Adrenal gland (tissue), 12 donors: Measurements from ENCODE around the gene FUT4. TPM values are rescaled to one million over a fixed set of nuclear protein-coding genes. Genes with fewer than 3 reads are reported as not detected.

Source experiments
- DNase-seq, 7 donors: peaks; one replicate each; pipeline ENCODE4 v3.0.0-alpha.2; 2019 to 2020
- H3K27ac ChIP-seq, 5 donors: fragments of 200-600 bp; sonication (generic) in 4 of 5; 1 replicate in 3 of 5; 2 replicates in 2 of 5; pipeline versions ENCODE4 v1.5.1 to v1.8.0; 2016 to 2020; ENCODE audit warnings: mild to moderate bottlenecking in 1 of 5
- H3K27me3 ChIP-seq: fragments of 200-600 bp; 2 replicates; pipeline ENCODE4 v1.8.0; 2021
- H3K36me3 ChIP-seq, 2 donors: fragments of 200-600 bp; replicated peaks in 1 of 2; 1 replicate in 1 of 2; 2 replicates in 1 of 2; pipeline versions ENCODE4 v1.5.1 to v1.8.0; 2018 to 2022
- H3K4me1 ChIP-seq, 2 donors: fragments of 200-600 bp; replicated peaks in 1 of 2; 1 replicate in 1 of 2; 2 replicates in 1 of 2; pipeline versions ENCODE4 v1.5.1 to v1.8.0; 2018 to 2021
- H3K4me3 ChIP-seq, 4 donors: fragments of 200-600 bp; sonication (generic) in 3 of 4; one replicate each; pipeline ENCODE4 v1.5.1; 2016 to 2018
- H3K9me3 ChIP-seq, 3 donors: fragments of 200-600 bp; sonication (generic) in 1 of 3; replicated peaks in 1 of 3; 1 replicate in 2 of 3; 2 replicates in 1 of 3; pipeline versions ENCODE4 v1.5.1 to v1.8.0; 2016 to 2021
- POLR2A ChIP-seq, 2 donors: fragments of 450-650 bp; IDR thresholded peaks; one replicate each; pipeline ENCODE4 v1.6.1; 2017; ENCODE audit warnings: antibody characterized with exemption in 2 of 2, mild to moderate bottlenecking in 2 of 2, moderate library complexity in 1 of 2
- WGBS, 4 donors: extraction: QIAGEN DNeasy Blood & Tissue Kit in 2 of 4; methylation state at CpG; one replicate each; pipeline versions ENCODE4 v1.1.5 to v1.1.7; 2013 to 2017; 5-methylcytosine and 5-hydroxymethylcytosine counted together
- intact Hi-C, 2 donors: fragments of 100-400 bp; cut with DNase I; formaldehyde crosslinking; loops; one replicate each; pipeline versions ENCODE4 v1.14.1 to v1.15.0; 2022 to 2023
- polyA plus RNA-seq, 3 donors: library from polyadenylated mRNA; stranded (reverse); fragments of 200-250 nt in 2 of 3; fragments of 350-450 nt in 1 of 3; fragmentation: Illumina TruSeq in 1 of 3; extraction: RNeasy Lipid Tissue Mini Kit (QIAGEN cat#74804) in 1 of 3; gene quantifications; one replicate each; pipeline ENCODE4 v1.2.3, GENCODE V29; 2013 to 2014
- total RNA-seq, 9 donors: library from RNA; depleted of rRNA in 4 of 9; stranded (reverse); fragments of >200 nt in 4 of 9; fragments of 120-200 nt in 1 of 9; fragmentation: NEBNext Ultra II Directional in 1 of 9; extraction: Animal tissue kit (Norgen Biotek cat#: 25700) in 1 of 9; gene quantifications; one replicate each; pipeline versions ENCODE4 v1.1.0 to v1.2.4, GENCODE V29; 2013 to 2023
- TF ChIP-seq, protein P1 (sequence below), 6 experiments: fragments of 450-650 bp in 4 of 6; fragments of 200-600 bp in 2 of 6; sonication (generic) in 1 of 6; IDR thresholded peaks; 1 replicate in 5 of 6; 2 replicates in 1 of 6; pipeline versions ENCODE4 v1.5.1 to v1.8.0; 2016 to 2021; ENCODE audit warnings: antibody characterized with exemption in 6 of 6, mild to moderate bottlenecking in 2 of 6, moderate library complexity in 1 of 6
- donor health status: healthy with polysubstance abuse.
- donor health status: Bipolar disorder and iron deficiency.
- donor health status: DM: yes; HTN: yes; CAD: no.
- donor health status: DM: no; HTN: no; CAD: no.
- donor health status: DM: no; HTN: no; CAD: no.
- donor health status: DM: yes; HTN: yes; CAD: no.

FUT4 gene
- total and polyA plus RNA-seq, 12 donors, result 0.61 to 5.8 (median 3.4) TPM

DNA sequence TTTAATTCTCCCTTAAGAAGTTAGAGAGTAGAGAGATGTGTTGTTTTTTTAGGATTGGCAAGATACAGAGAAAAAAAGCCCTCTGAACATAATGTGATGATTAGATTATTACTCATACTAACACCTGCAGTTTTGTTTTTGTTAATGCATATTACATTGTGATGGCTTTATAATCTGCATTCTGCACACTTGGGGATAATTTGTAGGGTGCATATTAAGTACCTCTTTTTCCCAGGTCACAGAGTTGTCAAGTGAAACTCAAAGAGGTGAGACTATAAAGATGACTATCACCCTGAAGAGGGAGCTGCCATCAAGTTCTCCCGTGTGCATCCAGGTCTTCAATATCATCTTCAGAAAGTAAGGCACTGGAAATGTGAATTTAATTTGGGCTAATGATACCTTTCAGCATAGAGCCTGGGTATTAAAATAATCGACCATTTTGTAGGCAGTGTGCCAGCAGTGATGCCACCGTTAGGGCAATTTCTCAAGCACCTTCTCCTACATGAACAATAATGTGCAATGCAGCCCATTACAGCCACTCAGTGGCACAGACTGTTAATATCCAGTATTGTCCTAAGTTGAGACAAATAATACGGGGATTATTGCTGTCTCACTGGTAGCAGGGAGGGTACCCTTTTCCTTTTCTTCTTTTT, 39.6 kb downstream of the FUT4 start:
- Histone ChIP-seq H3K4me1 (no peaks in the 10 kb centered on the region), H3K27me3 (no peaks in the 10 kb centered on the region), H3K4me3 (no peak overlapping the region), H3K36me3 (no peaks in the 10 kb centered on the region), H3K9me3 (no peaks in the 10 kb centered on the region), H3K27ac (no peak overlapping the region)
- TF ChIP-seq, protein P1, sequence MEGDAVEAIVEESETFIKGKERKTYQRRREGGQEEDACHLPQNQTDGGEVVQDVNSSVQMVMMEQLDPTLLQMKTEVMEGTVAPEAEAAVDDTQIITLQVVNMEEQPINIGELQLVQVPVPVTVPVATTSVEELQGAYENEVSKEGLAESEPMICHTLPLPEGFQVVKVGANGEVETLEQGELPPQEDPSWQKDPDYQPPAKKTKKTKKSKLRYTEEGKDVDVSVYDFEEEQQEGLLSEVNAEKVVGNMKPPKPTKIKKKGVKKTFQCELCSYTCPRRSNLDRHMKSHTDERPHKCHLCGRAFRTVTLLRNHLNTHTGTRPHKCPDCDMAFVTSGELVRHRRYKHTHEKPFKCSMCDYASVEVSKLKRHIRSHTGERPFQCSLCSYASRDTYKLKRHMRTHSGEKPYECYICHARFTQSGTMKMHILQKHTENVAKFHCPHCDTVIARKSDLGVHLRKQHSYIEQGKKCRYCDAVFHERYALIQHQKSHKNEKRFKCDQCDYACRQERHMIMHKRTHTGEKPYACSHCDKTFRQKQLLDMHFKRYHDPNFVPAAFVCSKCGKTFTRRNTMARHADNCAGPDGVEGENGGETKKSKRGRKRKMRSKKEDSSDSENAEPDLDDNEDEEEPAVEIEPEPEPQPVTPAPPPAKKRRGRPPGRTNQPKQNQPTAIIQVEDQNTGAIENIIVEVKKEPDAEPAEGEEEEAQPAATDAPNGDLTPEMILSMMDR (IDR thresholded peaks at IDR 0.05), result no peak
- TF ChIP-seq POLR2A (IDR thresholded peaks at IDR 0.05), result no peak
- 74 to 82% (median 81%) methylated on average over 4 of the region's 4 CpGs for WGBS, 4 donors
- DNase-seq, result no peak
- intact Hi-C loops, result no loop called here

DNA sequence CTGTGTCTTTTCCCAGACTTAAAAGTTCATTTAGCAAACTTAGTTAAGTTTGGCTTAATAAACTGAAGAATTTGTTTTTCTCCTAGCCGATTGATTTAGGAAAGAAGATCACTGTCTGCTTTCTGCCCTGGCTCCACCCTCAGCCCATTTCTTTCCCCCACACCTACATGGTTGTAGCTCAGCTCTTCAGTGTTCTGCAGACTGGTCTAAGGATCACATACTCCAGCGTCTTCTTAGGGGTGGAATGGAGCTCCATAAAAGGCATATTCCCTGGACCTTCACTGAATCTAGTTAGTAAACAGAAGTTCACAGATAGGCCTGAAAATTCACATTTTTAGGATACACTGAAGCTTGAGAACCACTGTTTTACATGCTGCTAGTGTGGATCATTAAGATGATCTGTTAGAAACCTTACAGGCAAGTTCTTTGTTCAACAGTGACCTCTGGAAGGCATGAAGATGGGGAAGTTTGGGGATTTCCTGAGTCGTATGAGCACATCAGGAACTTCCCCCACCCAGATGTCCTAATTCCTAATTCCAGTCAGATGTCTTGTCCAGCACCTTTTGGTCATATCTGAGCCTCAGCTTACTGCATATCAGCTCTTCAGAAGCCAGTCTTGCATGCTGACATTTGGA, 40.3 kb downstream of the FUT4 start:
- 66 to 76% (median 70%) methylated on average over 3 of the region's 3 CpGs for WGBS, 4 donors

DNA sequence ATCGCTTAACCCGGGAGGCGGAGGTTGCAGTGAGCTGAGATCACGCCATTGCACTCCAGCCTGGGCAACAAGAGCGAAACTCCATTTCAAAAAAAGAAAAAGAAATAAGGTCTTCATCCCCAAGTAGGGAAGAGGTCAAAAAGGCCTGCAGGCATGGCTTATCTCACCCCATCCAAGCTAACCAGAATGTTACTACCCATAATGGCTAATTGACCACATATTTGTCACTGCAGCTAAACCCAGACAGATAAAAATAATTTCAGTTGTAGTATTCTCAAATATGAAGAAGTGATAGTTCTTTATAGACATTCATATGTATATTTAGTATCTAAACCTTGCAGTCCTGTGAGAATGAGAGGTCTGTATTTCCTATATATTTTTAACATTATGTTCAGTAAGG, 41.3 kb downstream of the FUT4 start:
- H3K36me3 ChIP-seq, result no peaks in the 10 kb centered on the region
- no peaks in the 10 kb centered on the region for H3K9me3 ChIP-seq
- intact Hi-C loops, result no loop called here
- no peaks in the 10 kb centered on the region for H3K4me1 ChIP-seq
- H3K27me3 ChIP-seq, result no peaks in the 10 kb centered on the region
- no peak for DNase-seq
- H3K4me3 ChIP-seq, result no peak overlapping the region
- TF ChIP-seq, protein P1 (IDR thresholded peaks at IDR 0.05), result no peak
- TF ChIP-seq POLR2A (IDR thresholded peaks at IDR 0.05), result no peak
- WGBS, 4 donors, result 93 to 98% (median 95%) methylated on average over 5 of the region's 5 CpGs
- H3K27ac ChIP-seq, result no peak overlapping the region

More for the DNA sequence above, 40.3 kb downstream of the FUT4 start:
- H3K4me1 ChIP-seq, result no peaks in the 10 kb centered on the region
- no peak for DNase-seq
- TF ChIP-seq POLR2A (IDR thresholded peaks at IDR 0.05), result no peak
- TF ChIP-seq, protein P1 (IDR thresholded peaks at IDR 0.05), result no peak
- no peaks in the 10 kb centered on the region for H3K27me3 ChIP-seq
- no peak overlapping the region for H3K27ac ChIP-seq
- H3K36me3 ChIP-seq, result no peaks in the 10 kb centered on the region
- H3K9me3 ChIP-seq, result no peaks in the 10 kb centered on the region
- intact Hi-C loops, result no loop called here
- no peak overlapping the region for H3K4me3 ChIP-seq

DNA sequence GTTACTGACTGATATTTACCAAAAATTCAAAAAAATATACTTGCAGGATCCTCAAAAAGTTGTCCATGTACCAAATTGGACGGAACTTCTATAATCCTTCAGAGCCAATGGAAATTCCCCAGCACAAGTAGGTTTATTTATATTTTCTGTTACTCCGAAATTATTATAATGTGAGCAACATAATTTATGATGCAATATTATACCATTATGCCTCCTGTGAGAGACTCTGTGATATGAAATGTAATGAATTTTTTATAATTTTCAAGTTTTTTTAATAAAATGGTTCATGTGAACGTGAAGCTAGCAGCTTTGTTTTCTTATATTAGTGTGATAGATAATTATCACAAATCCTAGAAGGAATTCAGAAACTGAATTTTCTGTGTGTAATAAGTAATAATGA, 41.7 kb downstream of the FUT4 start:
- no peak overlapping the region for H3K27ac ChIP-seq
- 90 to 96% (median 93%) methylated on average over 3 of the region's 3 CpGs for WGBS, 4 donors
- no peaks in the 10 kb centered on the region for H3K4me1 ChIP-seq
- no peaks in the 10 kb centered on the region for H3K36me3 ChIP-seq
- no peaks in the 10 kb centered on the region for H3K27me3 ChIP-seq
- no peaks in the 10 kb centered on the region for H3K9me3 ChIP-seq
- TF ChIP-seq, protein P1 (IDR thresholded peaks at IDR 0.05), result no peak
- TF ChIP-seq POLR2A (IDR thresholded peaks at IDR 0.05), result no peak
- intact Hi-C loops, result no loop called here
- H3K4me3 ChIP-seq, result no peak overlapping the region
- no peak for DNase-seq
